Frontal cortex (tissue), 4 donors: Measurements from ENCODE around the gene GLCE. TPM values are rescaled to one million over a fixed set of nuclear protein-coding genes. Genes with fewer than 3 reads are reported as not detected.

Source experiments
- DNase-seq, 2 donors: peaks; one replicate each; pipeline ENCODE4 v3.0.0; 2012; ENCODE audit warnings: low spot score in 2 of 2
- FAIRE-seq: peaks from 2 replicates; lab custom pipeline; 2012; peaks lifted over from hg19 to GRCh38; lab: Jason Lieb, UNC
- total RNA-seq: library from RNA; depleted of rRNA; stranded (reverse); fragments of >200 nt; gene quantifications from one replicate; pipeline ENCODE4 v1.2.3, GENCODE V29; 2014
- donor health status: control.
- donor health status: control.
- donor health status: control.

GLCE gene
- total RNA-seq, 1 donor from 2014 or later, result 76.6 TPM

DNA sequence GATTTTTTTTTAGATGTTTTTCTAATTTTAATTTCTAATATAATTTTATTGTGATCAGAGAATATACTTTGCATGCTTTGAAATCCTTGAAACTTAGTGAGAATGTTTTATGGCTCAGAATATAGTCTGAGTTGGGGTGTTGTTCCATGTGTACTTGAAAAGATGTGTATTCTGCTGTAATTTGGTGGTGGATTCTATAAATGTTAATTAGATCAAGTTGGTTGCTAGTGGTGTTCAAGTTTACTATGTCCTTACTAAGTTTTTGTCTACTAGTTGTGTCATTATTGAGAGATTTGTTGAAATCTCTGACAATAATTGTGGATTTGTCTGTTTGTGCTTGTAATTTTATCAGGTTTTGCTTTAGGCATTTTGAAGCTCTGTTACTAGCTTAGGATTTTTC, 29.7 kb downstream of the GLCE start:
- DNase-seq (no peak), FAIRE-seq (peak; percentile 42)

DNA sequence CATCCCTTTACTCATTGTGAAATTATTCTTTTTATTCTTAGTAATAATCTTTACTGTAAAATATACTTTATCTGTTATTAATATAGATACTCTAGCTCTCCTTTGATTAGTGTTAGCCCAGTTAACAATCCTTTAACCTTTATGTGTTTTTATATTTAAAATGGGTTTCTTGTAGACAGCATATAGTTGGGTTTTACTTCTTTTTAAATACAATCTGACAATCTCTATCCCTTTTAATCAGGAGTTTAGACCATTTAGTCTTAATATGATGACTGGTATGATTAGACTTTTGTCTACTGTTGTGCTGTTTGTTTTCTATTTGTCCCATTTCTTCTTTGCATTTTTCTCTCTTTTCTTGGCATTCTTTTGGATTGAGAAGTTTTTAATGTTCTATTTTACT, 30.1 kb downstream of the GLCE start:
- no peak for FAIRE-seq
- no peak for DNase-seq

DNA sequence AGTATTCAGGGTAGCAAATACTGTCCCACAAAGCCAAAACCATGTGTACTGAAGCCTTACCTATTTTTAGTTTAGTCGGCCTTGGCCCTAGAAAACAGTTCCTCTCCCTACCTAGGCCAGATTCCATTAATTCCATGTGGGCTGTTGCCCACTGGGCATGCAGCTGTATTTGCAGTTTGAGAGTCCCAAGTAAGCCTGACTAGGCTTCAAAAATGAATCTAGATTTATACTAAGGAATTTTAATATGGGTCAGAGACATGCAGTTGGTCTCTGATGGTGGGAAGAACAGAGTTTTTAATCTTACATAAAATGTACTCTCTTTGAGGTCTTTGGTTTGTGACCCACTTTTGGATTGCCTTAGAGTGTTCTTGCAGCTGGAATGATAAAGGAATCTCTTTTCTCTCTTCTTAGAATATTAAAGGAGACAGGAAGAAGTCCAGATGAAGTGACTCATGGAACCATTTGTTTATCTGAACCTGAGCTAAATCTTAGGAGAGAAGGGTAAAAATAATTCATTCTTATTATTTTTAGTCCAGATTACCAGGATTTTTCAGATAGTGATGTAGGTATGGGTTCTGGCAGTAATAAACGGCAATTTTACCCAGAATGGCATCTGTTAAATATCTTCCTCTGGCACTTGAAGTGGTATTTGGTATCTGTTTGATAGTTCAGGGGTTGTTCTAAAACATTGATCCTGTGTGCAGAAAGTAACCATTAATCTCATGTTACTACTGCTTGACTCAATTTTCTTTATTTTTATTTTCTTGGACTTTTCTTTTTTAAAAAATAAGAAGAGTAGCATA, 33.8 kb downstream of the GLCE start:
- DNase-seq, result no peak

DNA sequence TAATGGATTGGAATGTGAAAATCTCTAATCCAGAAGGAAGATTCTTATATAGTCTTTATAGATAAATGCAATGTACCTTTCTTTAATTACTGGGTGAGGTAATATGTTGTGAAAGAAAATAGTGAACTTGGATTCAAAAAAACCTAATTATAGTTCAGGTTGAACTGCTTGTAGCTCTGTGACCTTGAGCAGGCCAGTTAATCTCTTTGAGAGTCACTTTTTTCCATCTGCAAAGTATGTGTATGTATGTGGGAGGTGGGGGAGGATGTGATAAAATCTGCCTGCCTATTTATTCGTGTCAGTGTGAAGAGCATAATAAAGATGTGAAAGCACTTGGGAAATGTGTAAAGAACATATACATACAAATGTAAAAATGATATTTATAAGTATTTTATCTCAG, 34.4 kb downstream of the GLCE start:
- no peak for FAIRE-seq

More for the DNA sequence above, 33.8 kb downstream of the GLCE start:
- FAIRE-seq, result no peak

DNA sequence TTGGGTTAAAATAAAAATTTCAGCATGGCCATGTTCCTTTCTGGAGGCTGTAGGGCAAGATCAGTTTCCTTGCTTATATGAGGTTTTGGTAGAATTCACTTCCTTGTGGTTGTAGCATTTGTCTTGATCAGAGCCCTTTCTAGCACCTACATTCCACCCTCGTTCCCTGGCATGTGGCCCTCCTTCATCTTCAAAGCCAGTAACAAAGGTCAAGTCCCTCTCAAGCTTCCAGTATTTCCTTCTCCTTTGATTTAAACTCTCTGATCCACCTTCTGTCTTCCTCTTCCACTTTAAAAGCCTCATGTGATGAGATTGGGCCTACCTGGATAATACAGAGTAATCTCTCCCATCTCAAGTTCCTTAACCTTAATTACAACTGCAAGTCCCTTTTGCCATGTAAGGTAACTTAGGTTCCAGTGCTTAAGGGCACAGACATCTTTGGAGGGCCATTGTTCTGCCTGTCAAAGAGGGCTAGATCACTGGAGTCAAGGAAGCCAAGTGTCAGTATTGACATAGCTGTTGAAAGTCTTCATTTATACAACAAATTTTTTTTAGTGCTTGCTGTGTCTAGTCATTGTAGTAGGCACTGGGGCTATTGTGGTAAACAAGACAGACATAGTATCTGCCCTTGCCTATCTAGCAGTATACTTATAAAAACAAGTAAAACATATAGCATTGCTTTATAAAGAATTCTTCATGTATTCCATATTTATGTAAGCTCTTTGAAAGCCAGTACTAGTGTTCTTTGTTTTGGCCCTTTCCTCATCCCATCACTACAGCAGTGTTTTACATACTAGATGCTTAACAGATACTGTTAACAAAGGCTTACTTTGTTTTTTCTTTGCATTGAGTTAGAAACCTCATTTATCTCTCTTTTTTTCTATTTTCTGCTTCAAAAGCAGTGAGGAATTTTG, 40.7 kb downstream of the GLCE start:
- FAIRE-seq (no peak), DNase-seq (no peak)

More for the DNA sequence above, 34.4 kb downstream of the GLCE start:
- no peak for DNase-seq

DNA sequence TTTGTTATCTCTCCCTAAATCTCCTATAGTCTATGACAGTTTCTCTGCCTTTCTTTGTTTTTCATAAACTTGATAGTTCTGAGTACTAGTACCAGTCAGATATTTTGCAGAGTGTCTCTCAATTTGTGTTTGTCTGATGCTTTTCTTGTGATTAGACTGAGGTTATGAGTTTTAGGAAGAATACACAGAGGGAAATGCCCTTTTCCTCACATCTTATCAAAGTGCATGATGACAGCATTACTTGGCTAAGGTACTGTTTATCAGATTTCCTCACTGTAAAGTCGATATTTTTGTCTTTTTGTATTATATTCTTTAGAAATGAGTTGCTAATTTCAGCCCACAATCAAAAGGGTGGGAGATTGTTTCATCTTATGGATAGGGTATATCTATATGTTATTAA, 45.6 kb downstream of the GLCE start:
- DNase-seq (no peak), FAIRE-seq (no peak)

DNA sequence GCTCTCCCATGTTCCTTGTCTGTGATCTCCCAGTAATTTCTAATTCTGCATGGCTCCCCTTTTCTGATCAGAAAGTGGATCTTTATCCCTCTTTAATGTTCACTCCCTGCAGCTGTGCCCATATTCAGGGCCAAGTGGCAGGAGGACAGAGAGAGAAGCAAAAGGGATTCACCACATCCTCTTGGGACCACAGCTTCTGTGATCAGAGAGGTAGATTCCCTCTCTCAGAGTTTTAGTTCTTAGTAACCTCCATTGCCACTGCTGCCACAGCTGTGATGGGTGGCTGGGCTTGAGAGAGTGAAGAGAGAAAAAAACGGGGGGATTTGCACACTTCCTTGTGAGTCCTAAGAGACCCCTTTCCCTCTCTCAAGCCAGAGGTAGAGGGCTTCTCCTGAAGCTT, 49.2 kb downstream of the GLCE start:
- no peak for FAIRE-seq
- no peak for DNase-seq

DNA sequence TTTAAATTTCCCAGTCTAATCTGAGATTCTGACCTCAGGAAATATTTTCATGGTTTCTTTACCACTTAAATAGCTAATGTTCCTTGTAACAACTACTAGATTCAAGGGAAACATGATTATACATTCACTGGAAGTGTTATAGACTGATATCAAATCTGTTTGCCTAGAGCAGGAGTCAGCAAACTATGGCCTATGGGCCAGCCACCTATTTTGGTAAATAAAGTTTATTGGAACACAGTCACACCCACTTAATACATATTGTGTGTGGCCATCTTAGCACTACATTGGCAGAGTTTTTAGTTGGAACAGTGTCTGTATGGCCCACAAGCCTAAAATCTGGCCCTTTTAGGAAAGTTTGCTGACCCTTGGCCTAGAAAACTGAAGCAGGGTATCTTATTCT, 50.1 kb downstream of the GLCE start:
- FAIRE-seq, result no peak
- no peak for DNase-seq

DNA sequence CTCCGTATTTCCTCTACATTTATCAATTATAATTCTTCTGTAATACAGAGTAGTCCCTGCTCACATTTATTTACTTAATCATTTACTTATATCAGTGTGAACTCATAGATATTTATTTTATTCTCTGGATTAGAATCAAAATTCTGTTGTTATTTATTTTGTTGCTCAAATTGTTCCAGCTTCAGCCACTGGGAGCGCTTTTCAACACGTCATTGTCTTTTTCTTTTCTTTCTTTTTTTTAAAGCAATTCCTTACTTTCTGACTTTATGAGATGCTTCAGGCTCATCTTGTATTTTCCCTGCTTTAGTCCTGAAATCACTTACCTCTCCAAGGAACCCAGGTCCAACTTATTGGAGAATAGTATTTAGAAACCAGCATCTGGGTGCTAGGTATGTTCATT, 53.4 kb downstream of the GLCE start:
- DNase-seq (no peak), FAIRE-seq (no peak)

DNA sequence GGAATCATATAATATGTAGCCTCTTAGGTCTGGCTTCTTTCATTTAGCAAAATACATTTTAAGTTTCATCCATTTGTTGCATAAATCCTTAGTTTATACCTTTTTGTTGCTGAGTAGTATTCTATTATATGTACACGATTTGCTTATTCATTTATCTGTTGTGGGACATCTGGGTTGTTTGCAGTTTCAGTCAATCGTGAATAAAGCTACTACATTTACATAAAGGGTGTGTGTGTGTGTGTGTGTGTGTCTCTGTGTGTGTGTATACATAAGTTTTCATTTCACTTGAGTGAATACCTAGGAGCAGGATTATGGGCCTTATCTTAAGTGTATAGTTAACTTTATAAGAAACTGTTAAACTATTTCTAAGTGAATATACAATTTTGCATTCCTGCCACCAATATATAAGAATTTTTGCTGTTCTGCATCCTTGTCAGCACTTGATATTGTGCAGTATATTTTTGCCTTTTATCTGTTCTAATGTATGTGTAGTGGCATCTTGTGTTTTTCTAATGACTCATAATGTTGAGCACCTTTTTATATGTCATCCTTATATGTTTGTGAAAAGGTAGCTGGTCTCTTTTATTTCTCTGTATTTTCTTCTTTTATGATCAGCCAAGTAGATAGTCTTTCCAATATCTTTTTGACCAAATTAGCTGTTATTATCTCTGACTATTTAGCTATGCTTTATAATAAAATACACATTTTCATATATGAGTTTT, 55.0 kb downstream of the GLCE start:
- no peak for DNase-seq
- no peak for FAIRE-seq

DNA sequence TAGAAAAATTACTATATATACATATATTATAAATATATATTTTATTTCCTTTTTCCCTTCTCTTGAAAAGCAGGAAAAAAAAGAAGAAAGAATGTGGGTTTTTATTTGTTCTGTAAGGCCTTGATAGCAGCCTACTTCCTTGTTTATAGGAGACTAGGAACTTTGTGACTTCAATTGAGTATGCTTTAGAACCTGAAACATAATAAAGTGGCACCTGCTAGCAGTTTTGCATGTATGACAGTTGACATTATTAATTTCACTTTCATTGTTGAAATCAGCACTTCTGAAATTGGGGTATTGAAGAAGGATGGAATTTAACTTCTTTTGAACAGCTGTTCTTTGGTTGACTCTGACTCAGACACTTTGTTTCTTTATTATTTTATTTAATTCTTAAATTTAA, 56.9 kb downstream of the GLCE start:
- no peak for FAIRE-seq
- DNase-seq, result no peak

DNA sequence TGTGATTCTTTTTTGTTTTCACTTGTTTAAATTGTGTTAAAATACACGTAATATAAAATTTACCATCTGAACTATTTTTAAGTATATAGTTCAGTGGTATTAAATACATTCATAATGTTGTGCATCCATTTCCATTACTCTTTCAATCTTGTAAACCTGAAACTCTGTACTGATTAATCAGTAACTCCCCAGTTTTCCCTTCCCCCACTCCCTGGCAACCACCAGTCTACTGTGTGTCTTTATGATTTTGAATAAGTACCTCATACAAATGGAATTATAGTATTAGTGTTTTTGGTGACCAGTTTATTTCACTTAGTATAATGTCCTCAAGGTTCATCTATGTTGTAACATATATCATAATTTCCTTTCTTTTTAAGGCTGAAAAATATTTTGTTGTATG, 59.3 kb downstream of the GLCE start:
- no peak for DNase-seq
- no peak for FAIRE-seq

DNA sequence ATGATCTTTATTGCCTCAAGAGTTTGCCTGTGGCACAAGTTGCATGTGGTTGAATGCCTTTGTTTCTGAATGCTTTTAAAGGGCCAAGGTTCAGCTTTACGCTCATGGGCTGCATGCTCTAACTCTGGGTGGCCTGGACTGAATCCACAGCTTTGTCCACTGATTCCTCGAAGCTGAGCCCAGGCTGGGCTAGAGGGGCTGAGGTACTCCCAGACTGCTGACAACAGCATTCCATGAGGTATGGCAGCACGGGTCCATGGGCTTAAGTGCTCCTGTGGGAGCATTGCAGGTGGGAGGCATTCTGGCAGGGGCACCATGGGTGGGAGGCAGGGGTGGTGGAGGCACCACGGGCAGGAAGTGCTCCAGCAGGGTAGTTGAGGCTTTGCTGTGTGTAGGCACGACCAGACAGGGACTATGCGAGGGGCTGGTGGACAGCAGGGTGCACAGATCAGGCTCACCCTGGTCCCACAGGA, 61.6 kb downstream of the GLCE start:
- no peak for DNase-seq
- no peak for FAIRE-seq

DNA sequence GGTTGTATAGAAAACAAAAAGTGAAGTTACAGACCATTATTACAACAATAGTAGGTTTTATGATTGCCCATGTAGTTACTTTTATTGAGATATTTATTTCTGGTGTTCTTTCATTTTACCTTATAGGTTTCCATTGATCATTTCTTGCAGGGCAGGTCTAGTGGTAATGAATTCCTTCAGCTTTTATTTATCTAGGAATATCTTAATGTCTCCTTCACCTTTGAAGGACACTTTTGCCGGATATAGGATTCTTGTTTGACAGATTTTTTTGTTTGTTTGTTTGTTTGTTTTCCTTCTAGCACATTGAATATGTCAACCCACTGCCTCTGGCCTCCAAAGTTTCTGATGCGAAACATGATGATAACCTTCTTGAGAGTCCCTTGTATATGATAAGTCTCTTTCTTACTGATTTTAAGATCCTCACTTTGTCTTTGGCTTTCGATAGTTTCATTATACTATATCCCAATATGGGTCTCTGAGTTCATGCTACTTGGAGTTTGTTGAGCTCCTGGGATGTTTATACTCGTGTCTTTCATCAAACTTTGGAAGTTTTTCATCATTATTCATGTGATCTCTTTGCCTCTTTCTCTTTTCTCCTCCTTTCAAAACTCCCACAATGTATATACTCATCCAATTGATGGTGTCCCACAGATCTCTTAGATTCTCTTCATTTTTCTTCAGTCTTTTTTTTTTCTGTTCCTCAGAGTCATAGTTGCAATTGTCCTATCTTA, 62.8 kb downstream of the GLCE start:
- no peak for FAIRE-seq
- DNase-seq, result no peak

DNA sequence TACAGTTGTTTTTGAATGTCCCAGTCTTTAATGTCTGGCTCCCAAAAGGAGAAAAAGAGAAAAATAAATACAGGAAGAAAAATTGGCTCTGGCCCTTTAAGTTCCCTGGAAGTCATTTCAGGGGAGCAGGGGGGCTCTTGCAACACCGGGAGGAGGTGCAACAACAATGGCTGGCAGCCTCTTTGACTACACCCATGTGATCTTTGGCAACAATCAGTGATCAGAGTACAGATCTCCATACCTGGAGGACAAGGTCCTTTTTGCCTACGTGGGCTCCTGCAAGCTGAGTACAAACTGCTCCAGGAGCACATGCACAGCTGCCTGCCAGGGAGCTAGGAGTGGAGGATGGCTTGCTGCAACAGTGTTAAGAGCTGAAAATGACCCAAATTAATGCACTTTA, 63.9 kb downstream of the GLCE start:
- no peak for FAIRE-seq

DNA sequence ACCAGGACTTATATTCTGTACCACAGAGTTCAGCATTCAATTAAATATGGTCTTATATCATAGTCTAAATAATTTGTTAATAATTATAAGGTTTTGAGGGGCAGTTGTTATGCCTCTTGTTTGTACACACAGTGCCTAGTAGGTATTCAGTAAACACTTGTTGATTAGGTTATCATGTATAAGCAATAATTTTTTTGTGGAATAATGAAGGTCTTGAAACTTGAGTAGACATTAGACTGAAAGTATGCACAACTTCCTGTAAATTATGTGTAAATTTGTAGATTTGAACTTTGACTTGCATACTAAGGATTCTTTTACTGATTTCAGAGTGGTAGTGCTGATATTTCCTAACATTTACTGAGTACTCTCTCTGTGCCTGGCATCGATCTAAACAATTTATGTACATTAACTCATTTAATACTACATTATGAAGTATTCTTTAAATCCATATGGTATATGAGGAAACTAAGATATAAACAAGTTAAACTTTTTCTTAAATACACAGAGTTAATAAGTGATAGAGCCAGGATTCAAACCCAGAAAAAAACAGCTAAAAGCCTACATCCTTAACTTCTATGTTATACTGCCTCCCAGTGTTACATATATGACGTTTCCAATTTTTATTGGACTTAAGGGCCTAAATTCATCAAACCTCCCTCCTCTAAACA, 65.1 kb downstream of the GLCE start:
- FAIRE-seq, result peak; percentile 86
- DNase-seq, result no peak

More for the DNA sequence above, 63.9 kb downstream of the GLCE start:
- DNase-seq, result no peak

DNA sequence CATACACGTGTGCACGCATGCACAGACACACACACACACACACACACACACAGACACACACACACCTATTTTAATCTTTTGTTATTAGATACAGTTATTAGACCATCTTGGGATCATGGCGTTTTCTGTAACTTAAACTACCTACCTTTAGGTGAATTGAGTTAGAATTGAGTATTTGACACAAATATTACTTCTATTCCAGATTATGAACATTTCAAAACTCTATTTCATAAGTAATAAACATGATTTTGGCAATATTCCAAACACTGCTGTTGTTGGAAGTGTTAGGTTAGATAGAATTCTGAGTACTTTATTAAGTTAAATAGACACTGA, 65.6 kb downstream of the GLCE start:
- FAIRE-seq (no peak), DNase-seq (no peak)

DNA sequence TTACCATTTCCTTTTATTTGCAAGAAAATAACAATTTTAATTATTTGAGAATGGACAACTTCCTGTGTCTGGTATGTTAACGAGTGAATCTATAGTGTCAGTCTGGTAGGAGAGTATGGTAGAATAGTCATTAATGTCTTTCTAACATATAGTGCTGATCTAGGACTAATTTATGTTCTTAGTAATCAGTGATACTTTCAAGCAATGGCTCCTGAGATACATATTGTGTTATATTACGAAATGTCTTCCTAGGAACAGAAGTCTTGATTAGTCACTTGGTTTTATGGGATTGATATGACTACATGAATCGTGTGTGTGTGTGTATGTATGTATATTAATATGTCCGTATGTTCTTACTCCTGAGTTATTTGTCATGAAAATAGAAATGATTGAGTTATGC, 71.7 kb downstream of the GLCE start:
- FAIRE-seq, result no peak
- no peak for DNase-seq

DNA sequence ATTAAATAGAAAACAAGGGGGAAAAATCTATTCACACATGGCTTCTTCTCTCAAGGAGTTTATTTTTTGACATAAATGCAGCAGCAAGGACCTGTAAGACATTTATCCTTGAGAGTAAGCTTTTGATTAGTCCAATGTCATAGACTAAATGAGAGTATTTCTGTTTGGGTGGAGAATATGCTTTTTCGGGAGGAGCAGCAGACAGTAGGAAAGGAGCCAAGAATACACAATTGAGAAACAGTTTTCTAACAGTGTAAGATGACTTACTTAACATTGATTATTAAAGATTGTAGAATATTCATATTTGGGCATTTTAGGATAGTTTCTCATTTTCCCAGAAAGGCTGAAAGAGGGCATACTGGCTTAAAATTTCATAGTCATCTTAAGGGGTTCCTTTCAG, 72.3 kb downstream of the GLCE start:
- DNase-seq (no peak), FAIRE-seq (no peak)
